ENCODE data around the gene OLIG2. TPM values are rescaled to one million over a fixed set of nuclear protein-coding genes. Genes with fewer than 3 reads are reported as not detected.

The OLIG2 gene
- total and polyA plus RNA-seq, 8 donors, result 0.06 TPM; not detected in 7

DNA sequence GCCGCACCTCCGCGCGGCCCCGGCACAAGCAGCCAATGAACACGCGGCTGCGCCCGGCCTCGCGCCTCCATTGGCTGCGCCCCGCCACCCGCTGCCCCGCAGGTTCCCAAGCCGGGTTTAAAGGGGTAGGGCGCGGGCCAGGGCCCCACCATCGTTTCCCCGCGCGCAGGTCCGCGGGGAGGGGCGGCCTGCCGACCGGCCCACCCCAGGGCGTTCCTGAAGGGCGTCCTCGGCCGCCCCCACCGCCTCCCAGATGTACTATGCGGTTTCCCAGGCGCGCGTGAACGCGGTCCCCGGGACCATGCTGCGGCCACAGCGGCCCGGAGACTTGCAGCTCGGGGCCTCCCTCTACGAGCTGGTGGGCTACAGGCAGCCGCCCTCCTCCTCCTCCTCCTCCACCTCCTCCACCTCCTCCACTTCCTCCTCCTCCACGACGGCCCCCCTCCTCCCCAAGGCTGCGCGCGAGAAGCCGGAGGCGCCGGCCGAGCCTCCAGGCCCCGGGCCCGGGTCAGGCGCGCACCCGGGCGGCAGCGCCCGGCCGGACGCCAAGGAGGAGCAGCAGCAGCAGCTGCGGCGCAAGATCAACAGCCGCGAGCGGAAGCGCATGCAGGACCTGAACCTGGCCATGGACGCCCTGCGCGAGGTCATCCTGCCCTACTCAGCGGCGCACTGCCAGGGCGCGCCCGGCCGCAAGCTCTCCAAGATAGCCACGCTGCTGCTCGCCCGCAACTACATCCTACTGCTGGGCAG is 44.4 kb downstream of the OLIG2 start, which contains the start of gene OLIG1:
TSS of gene OLIG1 (plus strand) at position 148 of the 750 bp plus-strand sequence. CDS start at position 254, 106 bp downstream.
- peak within 1 kb of the TSS in 3 of 4 donors; percentile 16 to 49 (median 26) for H3K4me3 ChIP-seq
- intact Hi-C loops (cut with DNase I), result no loop called here
- FAIRE-seq, result no peak
- peak; percentile 66 to 87 (median 82) for ATAC-seq
- no peaks in the 10 kb centered on the region for H3K36me3 ChIP-seq
- TF ChIP-seq CTCF (IDR thresholded peaks at IDR 0.05), result no peak
- H3K27ac ChIP-seq, result no peak within 1 kb of the TSS
- H3K9me3 ChIP-seq, result no peaks in the 10 kb centered on the region
- DNase-seq, result peak in 2 of 6 donors; percentile 30 to 73
- WGBS, 2 donors, result 1% methylated on average over 55 to 82 of the region's 82 CpGs
- H3K4me1 ChIP-seq, result peaks cover 0 to 8% (median 8%) of the 10 kb centered on the region in 3 donors
- H3K27me3 ChIP-seq, result peaks cover 0 to 55% (median 8%) of the 10 kb centered on the region in 4 donors

DNA sequence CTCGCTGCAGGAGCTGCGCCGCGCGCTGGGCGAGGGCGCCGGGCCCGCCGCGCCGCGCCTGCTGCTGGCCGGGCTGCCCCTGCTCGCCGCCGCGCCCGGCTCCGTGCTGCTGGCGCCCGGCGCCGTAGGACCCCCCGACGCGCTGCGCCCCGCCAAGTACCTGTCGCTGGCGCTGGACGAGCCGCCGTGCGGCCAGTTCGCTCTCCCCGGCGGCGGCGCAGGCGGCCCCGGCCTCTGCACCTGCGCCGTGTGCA is 44.9 kb downstream of the OLIG2 start:
- Histone ChIP-seq H3K4me3 (peak overlapping the region in 2 of 4 donors; percentile 26 to 49), H3K9me3 (no peaks in the 10 kb centered on the region), H3K27ac (no peak overlapping the region), H3K36me3 (no peaks in the 10 kb centered on the region), H3K27me3 (peaks cover 0 to 55% (median 8%) of the 10 kb centered on the region in 4 donors), H3K4me1 (peaks cover 0 to 8% (median 8%) of the 10 kb centered on the region in 3 donors)
- FAIRE-seq (no peak), ATAC-seq (no peak), DNase-seq (no peak)
- intact Hi-C loops (cut with DNase I), result no loop called here
- TF ChIP-seq CTCF (IDR thresholded peaks at IDR 0.05), result no peak
- WGBS, 2 donors, result 0 to 1% methylated on average over 16 to 44 of the region's 44 CpGs

- FAIRE-seq (no peak), DNase-seq (peak in 1 of 6 donors; percentile 64), ATAC-seq (peak in 3 of 4 donors; percentile 31 to 40 (median 35))
- no peaks in the 10 kb centered on the region for H3K9me3 ChIP-seq
- no peak for TF ChIP-seq CTCF (IDR thresholded peaks at IDR 0.05)
- peak overlapping the region in 2 of 4 donors; percentile 26 to 49 for H3K4me3 ChIP-seq
- no peaks in the 10 kb centered on the region for H3K36me3 ChIP-seq
- WGBS, 2 donors, result 1% methylated on average over 51 to 69 of the region's 69 CpGs
- H3K4me1 ChIP-seq, result peaks cover 0 to 8% (median 8%) of the 10 kb centered on the region in 3 donors
- peaks cover 0 to 55% (median 6%) of the 10 kb centered on the region in 4 donors for H3K27me3 ChIP-seq
- intact Hi-C loops (cut with DNase I), result no loop called here
- H3K27ac ChIP-seq, result no peak overlapping the region
These were observed 45.4 kb downstream of the OLIG2 start for GRCh38 chr21:33070998-33071769.

- intact Hi-C loops (cut with DNase I), result no loop called here
- TF ChIP-seq CTCF (IDR thresholded peaks at IDR 0.05), result no peak
- Histone ChIP-seq H3K27me3 (peaks cover 0 to 55% (median 6%) of the 10 kb centered on the region in 4 donors), H3K4me3 (peak overlapping the region in 2 of 4 donors; percentile 26 to 49), H3K4me1 (peaks cover 0 to 8% (median 8%) of the 10 kb centered on the region in 3 donors), H3K36me3 (no peaks in the 10 kb centered on the region), H3K9me3 (no peaks in the 10 kb centered on the region), H3K27ac (no peak overlapping the region)
- ATAC-seq (peak in 3 of 4 donors; percentile 20 to 42 (median 37)), FAIRE-seq (no peak), DNase-seq (no peak)
- WGBS, 2 donors, result 3% methylated on average over 38 of the region's 38 CpGs
These were observed 46.1 kb downstream of the OLIG2 start for GRCh38 chr21:33071770-33072306.

Measured in pancreas (tissue), 10 donors.